Endometrial microvascular endothelial cells (primary cell): Measurements from ENCODE around the gene RPN1. TPM values are rescaled to one million over a fixed set of nuclear protein-coding genes. Genes with fewer than 3 reads are reported as not detected.
"Not testable (repeated sequence)": the region's sequence is repeated elsewhere in the genome, so short reads cannot be mapped to it uniquely, and the experiment has no call there.

Experiments used
- in situ Hi-C: cut with HindIII; loops from 2 replicates; pipeline ENCODE4 v1.10.0; 2017; ENCODE audit warnings: low sequenced_read_pairs, low pct_unique_long_range_greater_than_20kb; ENCODE audit errors: inconsistent ontology term
- total RNA-seq: library from RNA; depleted of rRNA; stranded (reverse); fragments of >200 nt; gene quantifications from one replicate; pipeline ENCODE4 v1.2.3, GENCODE V29; 2015; ENCODE audit errors: inconsistent ontology term

Gene RPN1
- total RNA-seq, 1 donor from 2014 or later, result 410 TPM

DNA sequence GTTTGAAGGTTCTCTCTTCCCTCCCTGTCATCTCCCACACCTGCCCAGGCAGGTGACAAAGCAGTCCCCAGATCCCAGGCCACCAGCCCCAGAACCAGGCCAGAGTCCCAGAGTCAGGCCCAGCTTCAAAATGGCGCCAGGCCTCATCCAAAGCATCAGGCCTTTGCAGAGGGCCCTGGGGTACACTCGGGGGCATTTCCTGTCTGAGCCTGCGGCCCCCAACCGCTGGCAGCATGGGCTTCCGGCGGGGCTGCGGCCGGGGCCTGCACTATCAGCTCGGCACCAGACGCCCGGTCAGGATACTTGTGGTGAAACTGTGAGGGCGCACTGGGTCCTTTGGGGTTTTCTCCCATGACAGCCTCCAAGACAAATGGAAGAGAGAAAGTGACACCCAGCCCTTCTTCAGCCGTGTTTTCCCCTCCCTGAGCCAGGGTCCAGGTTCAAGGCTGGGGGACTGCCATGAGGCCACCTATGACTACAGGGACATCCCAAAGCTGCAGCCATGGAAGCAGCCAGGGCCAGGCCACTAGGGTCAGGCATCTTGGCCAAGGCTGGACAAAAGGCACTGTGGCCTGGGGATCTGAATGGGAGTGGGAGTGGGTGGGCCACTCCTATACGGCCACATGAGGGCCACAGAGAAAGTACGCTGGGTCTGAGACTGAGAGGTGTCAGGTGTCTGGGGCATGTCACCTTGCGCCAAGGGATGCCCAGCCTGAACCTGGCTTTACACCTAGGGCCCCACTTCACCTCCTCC lies 33.9 kb downstream of the RPN1 start:
- in situ Hi-C loops, result no loop called here

DNA sequence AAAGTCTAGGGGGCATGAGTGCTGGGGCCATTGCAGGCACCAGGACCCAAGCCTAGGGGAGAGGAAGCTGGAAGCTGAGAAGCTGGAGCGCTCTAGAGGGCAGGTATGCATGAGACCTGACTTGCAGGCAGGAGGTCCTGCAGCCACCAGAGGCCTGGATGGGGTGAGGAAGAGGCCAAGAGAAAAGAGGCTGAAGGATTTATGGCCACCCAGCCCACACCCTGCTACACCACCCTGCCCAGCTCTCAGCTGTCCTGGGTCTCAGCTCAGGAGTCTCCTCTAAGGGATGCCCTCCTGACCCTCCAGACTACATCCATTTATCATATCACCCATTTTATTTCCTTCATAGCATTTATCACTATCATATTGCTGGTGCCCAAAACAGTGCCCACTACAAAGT lies 36.5 kb downstream of the RPN1 start:
- in situ Hi-C loops, result no loop called here

DNA sequence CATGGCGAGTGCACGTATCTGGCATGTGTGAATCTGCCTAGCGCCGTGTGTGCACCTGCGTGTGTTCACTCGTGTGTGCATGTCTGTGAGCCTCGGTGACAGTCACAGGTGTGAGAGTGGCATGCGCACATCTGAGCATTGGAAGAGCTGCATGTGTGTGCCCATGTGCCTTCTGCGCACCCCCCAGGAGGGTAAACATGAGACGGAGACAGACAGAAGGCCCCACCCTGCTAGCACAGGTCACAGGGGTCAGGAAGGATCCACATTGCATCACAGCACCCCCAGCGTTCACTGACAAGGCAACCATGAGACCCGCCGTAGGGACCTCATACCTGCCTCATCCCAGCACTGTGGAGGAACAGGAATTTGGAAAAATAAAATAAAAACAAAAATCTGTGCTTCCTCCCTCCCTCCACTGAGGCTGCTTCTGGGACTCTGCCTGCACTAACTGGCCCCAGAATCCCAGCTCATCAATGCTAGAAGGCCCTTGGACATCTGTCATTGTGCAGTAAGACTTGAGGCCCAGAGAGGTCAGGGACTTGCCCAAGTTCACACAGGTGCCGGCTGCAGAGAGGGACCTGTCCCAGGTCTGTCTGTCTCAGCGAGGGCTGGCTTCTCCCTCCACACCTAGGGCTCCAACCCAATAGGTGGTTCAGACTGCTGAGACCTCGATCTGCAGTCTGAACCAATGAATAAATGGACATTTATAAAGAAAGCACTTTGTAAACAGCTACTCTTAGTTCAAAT lies 37.4 kb downstream of the RPN1 start:
- in situ Hi-C loops, result no loop called here

DNA sequence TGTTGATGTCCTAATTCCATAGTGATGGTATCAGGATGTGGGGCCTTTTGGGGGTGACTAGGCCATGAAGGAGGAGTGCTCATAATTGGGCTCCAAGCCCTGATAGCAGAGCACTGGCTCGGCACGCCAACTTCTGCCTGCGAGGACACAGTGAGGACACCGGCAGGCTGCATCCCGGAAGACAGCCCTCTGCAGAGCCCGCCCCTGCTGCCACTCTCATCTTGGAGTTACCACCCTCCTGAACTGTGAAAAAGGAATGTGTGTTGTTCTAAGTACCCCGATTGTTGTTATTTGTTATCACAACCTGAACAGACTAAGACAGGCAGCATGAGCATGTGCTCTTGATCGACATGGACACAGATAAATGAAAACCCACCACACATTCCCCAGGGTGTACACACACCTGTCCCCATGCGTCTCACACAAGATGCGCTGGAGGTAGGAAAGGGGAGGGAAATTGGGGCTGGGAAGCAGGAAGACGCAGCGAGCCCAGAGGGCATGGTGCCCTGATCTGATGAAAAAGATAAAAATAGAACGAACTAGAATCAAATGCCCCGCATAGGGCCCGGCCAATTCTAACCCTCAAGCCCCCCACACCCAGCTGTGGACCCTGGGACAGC lies 40.1 kb downstream of the RPN1 start:
- in situ Hi-C loops, result no loop called here

DNA sequence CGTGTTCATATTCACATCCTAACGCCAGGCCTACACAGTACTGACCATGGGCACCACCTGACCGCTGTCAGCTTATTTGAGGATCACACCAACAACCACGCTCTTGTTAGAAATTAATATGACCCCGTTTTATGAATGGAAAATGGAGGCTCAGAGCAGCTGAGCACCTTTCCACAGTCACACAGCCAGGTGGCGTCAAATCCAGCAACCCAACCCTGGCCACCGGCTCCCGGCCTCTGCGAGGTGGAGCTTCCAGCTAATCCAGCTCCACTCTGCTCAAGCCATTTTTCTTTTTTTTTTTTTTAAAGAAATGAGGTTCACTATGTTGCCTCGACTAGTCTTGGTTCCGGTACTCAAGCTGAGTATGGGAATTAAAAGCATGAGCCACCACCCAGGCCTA lies 41.3 kb downstream of the RPN1 start:
- in situ Hi-C loops, result no loop called here

DNA sequence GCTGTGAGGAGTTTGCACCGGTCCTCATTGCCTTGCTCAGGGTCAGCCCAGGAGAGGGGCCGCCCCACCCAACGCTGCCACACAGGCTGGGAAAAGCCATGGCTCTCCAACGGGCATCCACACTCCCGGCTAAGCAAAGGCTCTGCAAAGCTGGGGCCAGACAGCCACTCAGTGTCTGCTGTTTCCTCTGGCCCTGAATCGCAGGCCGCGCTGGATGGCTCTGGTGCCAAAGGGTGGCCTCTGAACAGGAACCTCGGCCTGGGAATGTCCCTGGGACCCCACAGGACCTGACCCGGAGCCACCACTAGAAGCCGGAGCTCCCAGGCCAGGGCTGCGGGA lies 42.9 kb downstream of the RPN1 start:
- in situ Hi-C loops, result no loop called here

DNA sequence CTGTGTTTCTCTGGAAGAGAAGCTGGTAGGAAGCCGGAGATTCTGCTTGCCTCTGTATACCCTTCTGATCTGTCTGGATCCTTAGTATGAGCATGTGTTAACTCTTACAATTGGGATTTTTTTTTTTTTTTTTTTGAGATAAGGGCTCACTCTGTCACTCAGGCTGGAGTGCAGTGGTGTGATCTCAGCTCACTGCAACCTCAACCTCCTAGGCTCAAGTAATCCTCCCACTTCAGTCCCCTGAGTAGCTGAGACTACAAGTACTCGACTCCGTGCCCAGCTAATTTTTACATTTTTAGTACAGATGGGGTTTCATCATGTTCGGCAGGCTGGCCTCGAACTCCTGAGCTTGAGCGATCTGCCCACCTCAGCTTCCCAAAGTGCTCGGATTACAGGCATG lies 44.5 kb downstream of the RPN1 start:
- in situ Hi-C loops, result no loop called here

DNA sequence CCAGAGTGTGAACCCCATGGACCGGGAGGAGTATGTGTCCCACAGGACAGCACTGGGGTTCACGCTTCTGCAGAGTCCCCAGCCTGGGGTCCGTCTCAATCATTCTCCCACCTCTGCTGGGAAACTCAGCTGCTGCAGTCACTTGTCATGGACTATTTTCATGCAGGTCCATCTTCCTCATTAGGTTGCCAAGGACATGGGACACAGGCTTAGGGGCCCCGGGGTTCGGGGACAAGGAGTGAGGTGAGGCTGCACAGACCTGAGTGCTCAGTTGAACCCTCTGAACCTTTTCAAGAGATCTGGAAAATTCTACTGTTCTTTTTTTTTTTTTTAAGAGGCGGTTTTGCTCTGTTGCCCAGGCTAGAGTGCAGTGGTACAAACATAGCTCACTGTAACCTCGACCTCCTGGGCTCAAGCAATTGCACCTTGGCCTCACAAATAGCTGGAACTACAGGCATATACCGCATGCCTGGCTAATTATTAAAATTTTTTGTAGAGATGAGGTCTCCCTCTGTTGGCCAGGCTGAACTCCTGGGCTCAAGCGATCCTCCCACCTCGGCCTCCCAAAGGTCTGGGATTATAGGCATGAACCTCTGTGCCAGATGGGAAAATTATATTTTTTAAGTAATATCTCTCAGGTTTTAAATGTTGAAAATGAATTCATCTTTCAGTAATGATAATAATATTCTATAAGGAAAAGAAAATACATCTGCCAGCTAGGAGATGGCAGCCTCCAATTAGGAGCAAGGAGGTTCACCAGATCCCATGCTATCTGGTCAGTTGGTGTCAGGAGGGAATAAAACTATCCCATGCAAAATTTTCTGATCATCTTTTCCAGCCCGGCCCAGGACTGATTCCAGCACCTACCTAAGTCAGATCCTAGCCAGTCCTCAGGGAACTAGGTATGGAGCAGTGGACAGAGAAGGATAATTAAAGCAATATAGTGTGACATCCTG lies 45.2 kb downstream of the RPN1 start:
- in situ Hi-C loops, result no loop called here

DNA sequence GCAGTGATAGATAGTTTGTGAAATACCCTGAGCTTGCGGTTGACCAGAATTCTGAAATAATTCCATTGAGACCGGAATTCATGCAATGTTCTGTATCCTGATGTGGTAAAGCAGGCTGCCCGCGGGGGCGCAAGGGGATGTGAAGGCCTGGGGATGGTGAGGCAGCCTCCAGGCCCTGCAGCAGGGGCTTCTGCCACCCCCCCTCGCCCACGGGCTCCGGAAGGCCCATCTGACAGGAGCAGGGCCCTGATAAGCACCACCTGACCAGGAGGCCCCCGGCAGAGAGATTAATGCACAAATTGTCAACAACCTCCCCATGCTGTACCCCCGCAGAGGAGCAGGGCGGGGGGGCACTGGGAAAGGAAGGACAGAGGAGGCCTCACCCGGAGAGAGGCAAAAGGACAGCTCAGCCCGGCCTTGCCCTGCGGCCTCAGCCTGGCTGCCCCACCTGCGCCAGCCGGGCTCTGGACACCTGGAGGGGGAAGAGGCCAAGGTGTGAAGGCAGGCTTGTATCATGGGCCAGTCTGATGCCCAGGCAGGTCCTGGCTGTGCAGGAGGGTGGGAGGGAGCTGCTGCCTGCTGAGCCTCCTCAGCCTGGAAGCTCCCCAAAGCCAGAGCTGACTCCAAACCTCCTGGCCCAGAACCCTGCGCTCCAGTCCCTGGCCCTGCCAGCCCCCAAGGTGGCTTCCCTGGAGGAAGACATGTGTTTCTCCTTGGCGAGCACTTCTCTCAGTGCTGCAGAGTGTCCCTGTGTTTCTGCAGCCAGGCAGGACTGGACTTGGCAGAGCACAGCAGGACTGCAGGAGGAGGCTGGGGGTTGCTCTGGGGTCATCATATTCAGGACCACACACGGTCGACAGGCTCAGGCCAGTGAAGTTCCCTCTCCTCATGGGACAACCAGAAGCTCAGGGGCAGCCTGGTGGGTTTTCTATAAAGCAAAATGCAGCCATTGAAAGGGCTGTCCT lies 46.5 kb downstream of the RPN1 start:
- in situ Hi-C loops, result no loop called here

DNA sequence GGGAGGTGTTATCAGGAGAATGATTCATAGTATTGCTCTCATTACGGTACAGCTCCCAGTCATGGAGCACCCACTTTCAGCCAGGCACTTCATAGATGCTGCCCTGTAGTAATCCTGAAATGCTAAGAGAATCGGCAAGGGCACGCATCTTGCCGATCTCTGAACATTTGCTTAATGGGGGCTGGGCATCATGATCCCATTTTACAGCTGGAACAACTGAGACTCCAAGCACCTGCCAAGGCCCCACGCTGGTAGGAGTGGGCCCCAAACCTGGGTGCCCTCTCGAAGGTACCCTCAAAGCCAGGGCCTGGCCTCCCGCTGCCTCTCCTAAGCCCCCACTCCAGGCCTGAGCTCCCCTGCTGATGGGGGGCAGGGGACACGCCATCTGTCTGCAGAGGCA lies 47.3 kb downstream of the RPN1 start:
- in situ Hi-C loops, result no loop called here

DNA sequence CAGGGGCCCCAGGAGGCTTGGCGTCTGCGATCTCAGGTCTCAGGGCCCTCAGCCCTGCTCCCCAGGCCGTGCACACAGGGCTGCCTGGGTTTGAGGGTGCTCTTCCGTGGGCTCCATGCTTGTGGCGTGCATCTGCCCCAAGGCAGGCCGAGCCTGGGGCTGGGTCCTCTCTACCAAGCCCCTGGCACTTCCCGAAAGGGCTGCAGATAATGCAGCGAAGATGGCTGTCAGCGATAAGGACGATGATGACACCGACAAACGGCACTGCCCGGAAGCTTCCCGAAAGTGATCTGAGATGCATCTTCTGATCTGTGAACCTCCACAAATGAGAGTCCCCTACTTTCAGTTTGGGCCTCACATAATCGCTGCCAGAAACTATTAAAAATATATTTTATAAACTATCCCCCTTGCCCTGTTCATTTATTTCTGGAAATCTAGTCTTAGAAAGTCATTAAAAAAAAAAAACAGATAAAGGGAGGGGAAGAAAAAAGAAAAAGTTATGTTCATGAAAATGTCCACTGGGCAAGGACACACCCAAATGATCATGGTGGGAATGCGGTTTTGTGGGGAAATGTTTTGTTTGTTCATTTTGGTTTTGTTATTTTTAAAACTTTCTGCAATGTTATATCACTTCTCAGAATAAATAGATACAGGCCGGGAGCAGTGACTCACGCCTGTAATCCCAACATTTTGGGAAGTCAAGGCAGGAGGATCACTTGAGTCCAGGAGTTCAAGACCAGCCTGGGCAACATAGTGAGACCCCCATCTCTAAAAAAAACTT lies 51.5 kb downstream of the RPN1 start:
- in situ Hi-C loops, result no loop called here

DNA sequence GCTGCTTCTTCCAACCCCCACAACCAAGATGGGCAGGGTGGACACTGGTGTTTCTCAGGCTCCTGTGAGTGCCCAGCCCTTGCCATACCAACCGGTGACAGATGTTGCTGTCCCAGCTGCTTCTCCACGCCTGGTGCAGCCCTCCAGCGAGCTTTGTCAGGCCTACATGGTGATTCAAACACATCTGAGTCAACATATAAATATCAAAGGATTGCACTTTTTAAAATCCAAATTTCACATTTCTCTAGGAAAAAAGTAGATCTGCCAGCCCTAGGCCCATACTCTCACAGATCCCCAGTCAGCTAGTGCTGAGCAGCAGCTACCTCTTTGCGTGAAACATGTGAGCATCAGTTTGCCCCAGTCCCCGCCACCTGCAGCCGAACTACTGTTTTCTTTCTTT lies 52.7 kb downstream of the RPN1 start:
- in situ Hi-C loops, result no loop called here

DNA sequence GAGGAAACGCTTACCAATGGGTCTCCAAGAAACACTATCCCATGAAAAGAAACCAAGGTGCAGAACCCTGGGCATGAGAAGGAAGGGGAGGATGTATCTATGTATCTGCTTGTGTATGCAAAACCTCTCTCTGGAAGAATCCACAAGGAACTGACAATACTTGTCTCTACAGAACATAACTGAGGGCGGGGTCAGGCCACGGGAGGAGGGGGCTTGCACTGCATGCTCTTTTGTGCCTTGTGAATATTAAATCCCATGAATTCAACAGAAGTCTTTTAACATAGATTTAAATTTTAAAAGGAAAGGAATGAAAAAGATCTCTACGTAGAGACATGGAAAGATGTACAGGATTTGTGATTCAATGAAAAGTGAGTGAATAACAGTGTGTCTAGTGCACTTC lies 57.8 kb downstream of the RPN1 start:
- in situ Hi-C loops, result no loop called here

DNA sequence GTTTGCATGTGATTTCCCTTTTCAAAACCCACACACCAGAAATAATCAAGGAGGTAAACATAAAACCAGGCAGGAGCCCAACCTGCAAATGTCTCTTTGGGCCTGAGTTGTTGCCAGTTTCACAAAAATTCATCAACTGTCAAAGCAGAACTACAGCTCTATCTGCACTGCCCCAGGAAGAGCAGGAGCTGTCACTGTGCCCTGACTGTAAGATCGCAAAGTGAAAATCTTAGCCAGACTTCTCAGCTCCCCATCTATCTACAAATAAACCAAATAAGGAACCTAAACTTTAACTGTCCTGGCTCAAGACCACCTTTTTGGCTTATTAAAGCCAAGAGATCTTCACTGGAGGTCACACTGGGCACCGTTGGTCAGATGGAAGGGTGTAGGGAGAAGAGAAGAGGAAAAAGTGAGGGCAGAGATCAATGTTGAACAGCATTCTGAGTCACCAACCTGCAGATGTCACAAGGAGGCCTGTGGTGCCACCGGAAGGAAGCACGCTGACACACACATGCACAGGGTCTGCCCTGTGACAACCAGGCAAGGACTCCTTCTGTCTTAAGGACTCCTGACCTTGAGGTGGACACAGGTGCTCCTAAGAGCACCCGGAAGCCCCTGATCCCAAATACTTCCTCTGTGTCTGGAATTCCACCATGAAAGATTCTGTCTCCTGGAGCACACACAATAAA lies 58.7 kb downstream of the RPN1 start:
- in situ Hi-C loops, result no loop called here

DNA sequence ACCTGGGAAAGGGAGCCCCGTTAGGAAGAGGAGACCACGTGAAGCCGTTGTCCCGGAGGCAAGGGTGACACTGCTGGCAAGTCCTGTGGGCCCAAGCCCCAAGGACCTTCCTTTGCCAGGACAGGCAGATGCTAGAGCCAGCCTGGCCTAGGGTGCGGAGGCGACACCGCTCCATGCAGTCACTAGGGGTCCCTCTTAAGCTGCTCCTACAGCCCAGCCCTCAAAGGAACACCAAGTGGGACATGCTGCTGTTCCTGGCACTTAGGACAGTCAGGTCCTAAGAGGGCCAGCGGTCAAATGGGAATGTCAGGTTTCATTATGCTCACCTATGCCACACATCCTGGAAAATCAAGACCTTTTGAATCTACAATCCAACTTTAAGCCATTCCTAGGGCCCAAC lies 59.7 kb downstream of the RPN1 start:
- in situ Hi-C loops, result no loop called here

DNA sequence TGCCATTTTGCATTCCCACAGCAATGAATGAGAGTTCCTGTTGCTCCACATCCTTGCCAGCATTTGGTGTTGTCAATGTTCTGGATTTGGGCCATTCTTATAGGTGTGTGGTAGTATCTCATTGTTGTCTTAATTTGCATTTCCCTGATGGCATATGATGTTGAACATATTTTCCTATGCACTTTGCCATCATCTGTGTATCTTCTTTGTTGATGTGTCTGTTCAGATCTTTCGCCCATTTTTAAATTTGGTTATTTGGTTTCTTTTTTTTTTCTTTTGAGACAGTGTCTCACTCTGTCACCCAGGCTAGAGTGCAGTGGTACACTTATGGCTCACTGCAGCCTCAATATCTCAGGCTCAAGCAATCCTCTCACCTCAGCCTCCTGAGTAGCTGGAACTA lies 60.6 kb downstream of the RPN1 start:
- in situ Hi-C loops, result not testable (repeated sequence)

DNA sequence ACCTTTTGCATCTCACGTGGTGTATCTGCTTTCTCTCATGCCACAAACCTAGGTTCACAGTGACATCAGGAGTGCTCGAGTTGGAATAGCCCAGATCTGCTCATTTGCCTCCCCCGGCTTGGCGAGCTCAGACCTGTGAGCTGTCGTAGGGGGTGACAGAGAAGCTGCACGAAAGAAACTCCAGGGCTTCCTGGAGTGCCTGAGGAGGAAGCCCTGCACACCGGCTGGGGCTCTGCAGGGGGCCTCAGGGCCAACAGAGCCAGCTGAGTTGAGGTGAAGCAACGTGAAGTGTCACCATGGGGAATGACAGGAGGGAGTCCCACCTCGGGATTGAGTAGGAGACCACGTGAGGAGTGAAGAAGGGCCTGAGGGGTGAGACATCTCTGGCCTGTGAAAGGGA lies 62.5 kb downstream of the RPN1 start:
- in situ Hi-C loops, result no loop called here
